K562 (cell line): Measurements from ENCODE around the gene ITPR3. TPM values are rescaled to one million over a fixed set of nuclear protein-coding genes. Genes with fewer than 3 reads are reported as not detected.
A peak's percentile ranks its signal among the peaks of the same experiment; 100 is the strongest.

Experiments used
- ETV6 ChIP-seq, 3 experiments: fragments of 150-350 bp in 1 of 3; sonication (generic) in 1 of 3; formaldehyde crosslinking in 1 of 3; IDR thresholded peaks; 2 replicates each; pipeline versions ENCODE4 v1.6.1 to v1.8.0; 2014 to 2022; ENCODE audit warnings: borderline replicate concordance in 2 of 3, low read depth in 2 of 3, antibody characterized with exemption in 1 of 3, low read length in 1 of 3, mild to moderate bottlenecking in 1 of 3, missing genetic modification reagents in 1 of 3
- GABPA ChIP-seq: fragments of 200-800 bp; sonication (Bioruptor generic); conservative IDR thresholded peaks from 2 replicates; pipeline ENCODE4 v1.6.1; 2016; ENCODE audit warnings: low read depth, missing genetic modification characterization, missing compliant biosample characterization
- GTF2B ChIP-seq: IDR thresholded peaks from 2 replicates; pipeline ENCODE4 v1.6.1; 2011; ENCODE audit not compliant: insufficient read length; ENCODE audit errors: extremely low read depth
- JUN ChIP-seq, 2 experiments: sonication (generic) in 1 of 2; formaldehyde crosslinking in 1 of 2; IDR thresholded peaks; 2 replicates each; pipeline versions ENCODE4 v1.6.1 to v1.8.0; 2012 to 2022; ENCODE audit warnings: borderline replicate concordance in 2 of 2, mild to moderate bottlenecking in 2 of 2, improper control_type of control experiment in 1 of 2, low read depth in 1 of 2, low read length in 1 of 2, missing genetic modification reagents in 1 of 2
- KLF10 ChIP-seq: fragments of 250-450 bp; sonication (Bioruptor Pico); IDR thresholded peaks from 2 replicates; pipeline ENCODE4 v1.6.1; 2021; ENCODE audit warnings: matching md5 sums
- MAFG ChIP-seq: fragments of 450-650 bp; conservative IDR thresholded peaks from 2 replicates; pipeline ENCODE4 v1.6.1; 2016; ENCODE audit warnings: missing genetic modification characterization, missing compliant biosample characterization
- OTX1 ChIP-seq: fragments of 450-650 bp; formaldehyde crosslinking; IDR thresholded peaks from 2 replicates; pipeline ENCODE4 v1.4.0; 2022; ENCODE audit warnings: mild to moderate bottlenecking
- POU5F1 ChIP-seq: fragments of 150-350 bp; IDR thresholded peaks from 2 replicates; pipeline ENCODE4 v1.6.1; 2014; ENCODE audit warnings: borderline replicate concordance, low read length, low read depth, mild to moderate bottlenecking; ENCODE audit not compliant: partially characterized antibody
- RAD21 ChIP-seq, 2 experiments: fragments of 250-450 bp in 1 of 2; fragments of 450-650 bp in 1 of 2; sonication (Bioruptor Pico) in 1 of 2; formaldehyde crosslinking in 1 of 2; IDR thresholded peaks in 1 of 2; conservative IDR thresholded peaks in 1 of 2; 2 replicates each; pipeline versions ENCODE4 v1.4.0 to v1.8.0; 2020 to 2022; ENCODE audit warnings: mild to moderate bottlenecking in 2 of 2, moderate library complexity in 1 of 2
- SMARCE1 ChIP-seq: fragments of 450-650 bp; IDR thresholded peaks from 2 replicates; pipeline ENCODE4 v1.7.1; 2016; ENCODE audit warnings: mild to moderate bottlenecking
- THAP12 ChIP-seq: fragments of 250-450 bp; sonication (Bioruptor Pico); IDR thresholded peaks from 2 replicates; pipeline ENCODE4 v1.9.0; 2021; ENCODE audit warnings: mild to moderate bottlenecking, inconsistent platforms
- THRAP3 ChIP-seq: fragments of 450-650 bp; IDR thresholded peaks from 2 replicates; pipeline ENCODE4 v1.6.1; 2016; ENCODE audit warnings: mild to moderate bottlenecking, inconsistent platforms, borderline replicate concordance
- USF2 ChIP-seq: sonication (generic); formaldehyde crosslinking; IDR thresholded peaks from 2 replicates; pipeline ENCODE4 v1.5.0; 2020; ENCODE audit warnings: missing genetic modification reagents
- WHSC1 ChIP-seq: IDR thresholded peaks from one replicate; pipeline ENCODE4 v1.6.1; 2012; ENCODE audit warnings: low read length, control low read depth, inconsistent platforms
- ZBTB1 ChIP-seq: sonication (generic); formaldehyde crosslinking; IDR thresholded peaks from 2 replicates; pipeline ENCODE4 v1.8.1; 2023; ENCODE audit warnings: missing genetic modification reagents, low read depth, mild to moderate bottlenecking, borderline replicate concordance
- ZNF212 ChIP-seq: fragments of 450-650 bp; formaldehyde crosslinking; IDR thresholded peaks from 2 replicates; pipeline ENCODE4 v1.4.0; 2020; ENCODE audit warnings: mild to moderate bottlenecking
- ZNF436 ChIP-seq: fragments of 250-450, 450-650 bp; sonication (Bioruptor Pico); formaldehyde crosslinking; IDR thresholded peaks from 2 replicates; pipeline ENCODE4 v1.7.0; 2020; ENCODE audit warnings: mild to moderate bottlenecking
- ZNF507 ChIP-seq: conservative IDR thresholded peaks from 2 replicates; pipeline ENCODE4 v1.6.1; 2017; ENCODE audit warnings: missing genetic modification characterization, missing compliant biosample characterization
- ZNF586 ChIP-seq: fragments of 450-650 bp; formaldehyde crosslinking; conservative IDR thresholded peaks from 2 replicates; pipeline ENCODE4 v1.4.0; 2020; ENCODE audit warnings: mild to moderate bottlenecking, moderate library complexity
- polyA plus RNA-seq, 8 experiments: library from polyadenylated mRNA; depleted of rRNA in 4 of 8; stranded (reverse) in 5 of 8; unstranded in 3 of 8; fragments of >200 nt; fragmentation: Nextera tagmentation in 2 of 8; fragmentation: Illumina TruSeq in 1 of 8; extraction: Ambion mirVana in 2 of 8; extraction: Trizol in 1 of 8; gene quantifications; 2 replicates each; pipeline versions ENCODE4 v1.2.1 to v1.2.3, GENCODE V29; 2011 to 2014; ENCODE audit warnings: inconsistent platforms in 1 of 8, missing spikeins in 1 of 8
- total RNA-seq, 7 experiments: library from RNA; depleted of rRNA in 6 of 7; stranded (reverse); fragments of >200 nt in 6 of 7; fragmentation: Illumina TruSeq in 2 of 7; extraction: Trizol in 2 of 7; gene quantifications; 2 replicates each; pipeline versions ENCODE4 v1.2.1 to v1.2.3, GENCODE V29; 2011 to 2021; ENCODE audit warnings: low replicate concordance in 1 of 7
- TF ChIP-seq, protein P1 (sequence below): sonication (generic); formaldehyde crosslinking; IDR thresholded peaks from 2 replicates; pipeline ENCODE4 v1.8.0; 2023; ENCODE audit warnings: mild to moderate bottlenecking, missing genetic modification reagents
- TF ChIP-seq, protein P2 (sequence below): fragments of 250-450 bp; sonication (Bioruptor Pico); IDR thresholded peaks from 2 replicates; pipeline ENCODE4 v1.8.0; 2022; ENCODE audit warnings: moderate library complexity, mild to moderate bottlenecking, inconsistent platforms

The ITPR3 gene
- total and polyA plus RNA-seq, 9 of the 15 experiments (the other 6 are each of a cell fraction or from before 2014, with no cell fraction given) = 0.39 to 35.7 (median 13.2) TPM

GRCh38 chr6:33672808-33673207, 51.7 kb downstream of the ITPR3 start (continued):
- TF ChIP-seq, protein P1, sequence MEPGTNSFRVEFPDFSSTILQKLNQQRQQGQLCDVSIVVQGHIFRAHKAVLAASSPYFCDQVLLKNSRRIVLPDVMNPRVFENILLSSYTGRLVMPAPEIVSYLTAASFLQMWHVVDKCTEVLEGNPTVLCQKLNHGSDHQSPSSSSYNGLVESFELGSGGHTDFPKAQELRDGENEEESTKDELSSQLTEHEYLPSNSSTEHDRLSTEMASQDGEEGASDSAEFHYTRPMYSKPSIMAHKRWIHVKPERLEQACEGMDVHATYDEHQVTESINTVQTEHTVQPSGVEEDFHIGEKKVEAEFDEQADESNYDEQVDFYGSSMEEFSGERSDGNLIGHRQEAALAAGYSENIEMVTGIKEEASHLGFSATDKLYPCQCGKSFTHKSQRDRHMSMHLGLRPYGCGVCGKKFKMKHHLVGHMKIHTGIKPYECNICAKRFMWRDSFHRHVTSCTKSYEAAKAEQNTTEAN = no peak
- TF ChIP-seq THRAP3 (no peak), MAFG (tag) (no peak), THAP12 (CRISPR knock-in tag) (no peak), ZNF507 (tag) (no peak), RAD21 (CRISPR knock-in tag; conservative IDR thresholded peaks at IDR 0.05 in 1 of 2, IDR thresholded peaks at IDR 0.05 in 1 of 2) (peak; percentile 49 to 72; a peak in 3 of 4 replicates), ETV6 (IDR thresholded peaks at IDR 0.05; ENCODE audit: borderline replicate concordance in 1 of 2, low read depth in 2 of 2, low read length in 1 of 2) (no peak), ETV6 (CRISPR knock-in tag; IDR thresholded peaks at IDR 0.05; ENCODE audit: borderline replicate concordance) (no peak), USF2 (CRISPR knock-in tag) (no peak), WHSC1 (no peak), POU5F1 (no peak), JUN (IDR thresholded peaks at IDR 0.05; ENCODE audit: borderline replicate concordance, low read depth, low read length) (peak; percentile 89), JUN (CRISPR knock-in tag; IDR thresholded peaks at IDR 0.05; ENCODE audit: borderline replicate concordance) (no peak), ZNF586 (no peak), ZNF436 (CRISPR knock-in tag) (no peak), GTF2B (no peak), OTX1 (no peak), GABPA (no peak), SMARCE1 (no peak), ZBTB1 (CRISPR knock-in tag) (no peak), ZNF212 (CRISPR knock-in tag) (no peak), KLF10 (CRISPR knock-in tag) (no peak)
- TF ChIP-seq, protein P2, sequence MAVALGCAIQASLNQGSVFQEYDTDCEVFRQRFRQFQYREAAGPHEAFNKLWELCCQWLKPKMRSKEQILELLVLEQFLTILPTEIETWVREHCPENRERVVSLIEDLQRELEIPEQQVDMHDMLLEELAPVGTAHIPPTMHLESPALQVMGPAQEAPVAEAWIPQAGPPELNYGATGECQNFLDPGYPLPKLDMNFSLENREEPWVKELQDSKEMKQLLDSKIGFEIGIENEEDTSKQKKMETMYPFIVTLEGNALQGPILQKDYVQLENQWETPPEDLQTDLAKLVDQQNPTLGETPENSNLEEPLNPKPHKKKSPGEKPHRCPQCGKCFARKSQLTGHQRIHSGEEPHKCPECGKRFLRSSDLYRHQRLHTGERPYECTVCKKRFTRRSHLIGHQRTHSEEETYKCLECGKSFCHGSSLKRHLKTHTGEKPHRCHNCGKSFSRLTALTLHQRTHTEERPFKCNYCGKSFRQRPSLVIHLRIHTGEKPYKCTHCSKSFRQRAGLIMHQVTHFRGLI = no peak
